ENCODE results near the gene BPIFA3.
"Not testable (repeated sequence)": the region's sequence is repeated elsewhere in the genome, so short reads cannot be mapped to it uniquely, and the experiment has no call there.

The BPIFA3 gene

GRCh38 chr20:33217052-33217451, at the start of gene BPIFA3:
BPIFA3 (plus strand) TSS chr20:33217352; CDS start chr20:33217537, 185 bp downstream.
- DNase-seq (ENCODE audit: low read depth) = no peak

- DNase-seq (ENCODE audit: low read depth) = no peak
These were observed 49.3 kb upstream of the BPIFA3 start, which contains the start of gene BPIFA2 for GRCh38 chr20:33167859-33168258. BPIFA2 (plus strand) TSS chr20:33168159; CDS start chr20:33169146, 987 bp downstream.

GRCh38 chr20:33169176-33169794, 47.9 kb upstream of the BPIFA3 start:
- DNase-seq (ENCODE audit: low read depth) = no peak

- DNase-seq (ENCODE audit: low read depth) = no peak
These were observed 44.4 kb upstream of the BPIFA3 start for GRCh38 chr20:33172781-33173180.

GRCh38 chr20:33175123-33175522, 42.0 kb upstream of the BPIFA3 start:
- DNase-seq (ENCODE audit: low read depth) = no peak

- DNase-seq (ENCODE audit: low read depth) = no peak
These were observed 41.1 kb upstream of the BPIFA3 start for GRCh38 chr20:33176101-33176500.

- DNase-seq (ENCODE audit: low read depth) = no peak
These were observed 39.3 kb upstream of the BPIFA3 start for GRCh38 chr20:33177866-33178265.

- DNase-seq (ENCODE audit: low read depth) = no peak
These were observed 38.4 kb upstream of the BPIFA3 start for GRCh38 chr20:33178726-33179125.

GRCh38 chr20:33180169-33180568, 37.0 kb upstream of the BPIFA3 start:
- no peak for DNase-seq (ENCODE audit: low read depth)

- no peak for DNase-seq (ENCODE audit: low read depth)
These were observed 35.6 kb upstream of the BPIFA3 start for GRCh38 chr20:33181482-33182093.

GRCh38 chr20:33183312-33183711, 33.8 kb upstream of the BPIFA3 start:
- no peak for DNase-seq (ENCODE audit: low read depth)

GRCh38 chr20:33185031-33185590, 32.0 kb upstream of the BPIFA3 start:
- not testable (repeated sequence) for DNase-seq (ENCODE audit: low read depth)

- no peak for DNase-seq (ENCODE audit: low read depth)
These were observed 29.7 kb upstream of the BPIFA3 start for GRCh38 chr20:33187491-33187890.

GRCh38 chr20:33188421-33188820, 28.7 kb upstream of the BPIFA3 start:
- DNase-seq (ENCODE audit: low read depth) = no peak

- no peak for DNase-seq (ENCODE audit: low read depth)
These were observed 25.7 kb upstream of the BPIFA3 start for GRCh38 chr20:33191484-33191883.

GRCh38 chr20:33191955-33192354, 25.2 kb upstream of the BPIFA3 start:
- no peak for DNase-seq (ENCODE audit: low read depth)

GRCh38 chr20:33192912-33193501, 24.1 kb upstream of the BPIFA3 start:
- no peak for DNase-seq (ENCODE audit: low read depth)

GRCh38 chr20:33199026-33199425, 18.1 kb upstream of the BPIFA3 start:
- no peak for DNase-seq (ENCODE audit: low read depth)

- DNase-seq (ENCODE audit: low read depth) = no peak
These were observed 14.7 kb upstream of the BPIFA3 start for GRCh38 chr20:33202451-33202850.

GRCh38 chr20:33203444-33203843, 13.7 kb upstream of the BPIFA3 start:
- no peak for DNase-seq (ENCODE audit: low read depth)

GRCh38 chr20:33209789-33210188, 7.4 kb upstream of the BPIFA3 start:
- peak; percentile 10 for DNase-seq (ENCODE audit: low read depth)

- no peak for DNase-seq (ENCODE audit: low read depth)
These were observed 6.8 kb upstream of the BPIFA3 start for GRCh38 chr20:33210371-33210770.

- DNase-seq (ENCODE audit: low read depth) = peak; percentile 24
These were observed 5.2 kb upstream of the BPIFA3 start for GRCh38 chr20:33211817-33212424.

Measured in HS-5 (cell line).